ENCODE measurements around the gene SLC10A2.

Gene SLC10A2

DNA sequence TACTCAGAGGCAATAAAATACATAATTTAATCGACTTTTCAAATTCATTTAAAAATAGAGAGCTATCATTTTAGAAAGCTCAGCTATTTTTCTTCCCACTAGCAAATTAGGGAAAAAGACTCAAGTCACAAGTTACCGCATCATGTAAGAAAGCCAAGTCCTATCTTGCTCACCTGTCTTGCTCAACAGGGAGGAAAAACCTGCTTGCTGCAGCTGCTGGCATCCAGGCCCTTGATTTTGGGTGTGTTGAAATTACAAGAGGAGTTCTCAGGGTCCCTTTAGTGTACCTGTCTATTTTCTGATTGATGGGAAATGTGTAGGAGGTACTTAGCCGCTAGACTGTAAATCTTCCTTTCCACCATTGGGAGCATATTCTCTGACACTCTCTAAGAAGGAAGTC is 22.2 kb downstream of the SLC10A2 start:
- no peak for DNase-seq (ENCODE audit: low spot score)

DNA sequence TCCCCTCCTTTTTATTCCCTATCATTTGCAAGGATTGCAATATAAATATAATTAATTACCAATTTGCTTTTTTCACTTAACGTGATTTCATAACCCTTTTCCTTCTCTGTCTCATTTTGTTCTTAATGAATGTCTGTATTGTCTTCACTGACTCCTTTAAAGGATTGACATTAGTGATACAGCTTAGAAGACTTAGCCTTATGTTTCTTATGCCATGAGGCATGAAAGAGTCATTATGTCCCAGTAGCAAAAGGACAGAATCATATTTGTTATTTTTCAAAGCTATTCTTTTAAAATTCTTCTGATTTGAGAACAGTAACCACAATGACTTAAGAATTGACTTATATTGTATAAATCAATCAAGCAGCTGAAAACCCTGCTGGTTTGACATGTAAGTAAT is 26.2 kb downstream of the SLC10A2 start:
- DNase-seq (ENCODE audit: low spot score), result no peak

DNA sequence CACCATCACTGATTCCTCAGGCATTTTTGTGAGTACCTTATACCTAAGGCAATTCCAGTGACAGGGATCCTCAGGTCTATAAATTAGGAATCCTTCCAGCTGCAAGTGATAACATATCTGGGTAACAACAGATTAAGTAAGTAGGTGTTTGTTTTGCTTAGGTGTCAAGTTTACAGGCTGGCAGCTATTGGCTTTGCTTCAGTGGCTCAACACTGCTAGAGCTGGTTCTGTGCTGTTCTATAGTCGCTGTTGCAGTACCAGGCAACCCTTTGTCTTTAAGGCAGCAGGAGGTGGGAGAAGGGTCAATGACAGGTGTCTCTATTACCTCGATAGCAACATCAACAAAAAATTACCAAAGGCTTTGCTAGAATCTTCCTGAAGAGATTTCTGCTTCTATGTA is 27.0 kb downstream of the SLC10A2 start:
- DNase-seq (ENCODE audit: low spot score), result no peak

DNA sequence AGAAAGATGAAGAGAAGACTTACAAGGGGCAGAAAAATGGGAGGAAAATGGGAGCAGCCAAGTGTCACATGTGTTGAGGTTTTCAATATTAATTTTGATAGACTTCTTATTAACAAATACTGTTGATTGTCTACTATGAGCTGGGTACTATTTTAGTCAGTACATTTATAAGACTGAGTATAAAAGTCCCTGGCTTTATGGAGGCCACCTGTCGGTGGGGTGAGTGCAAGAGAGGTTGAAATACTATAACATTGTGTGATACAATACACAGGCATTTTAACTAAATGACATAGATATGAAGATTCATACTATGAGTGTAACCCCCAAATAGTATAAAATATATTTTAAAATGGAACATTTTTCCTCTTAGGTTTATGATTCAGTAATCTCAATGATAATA is 29.9 kb downstream of the SLC10A2 start:
- DNase-seq (ENCODE audit: low spot score), result no peak

DNA sequence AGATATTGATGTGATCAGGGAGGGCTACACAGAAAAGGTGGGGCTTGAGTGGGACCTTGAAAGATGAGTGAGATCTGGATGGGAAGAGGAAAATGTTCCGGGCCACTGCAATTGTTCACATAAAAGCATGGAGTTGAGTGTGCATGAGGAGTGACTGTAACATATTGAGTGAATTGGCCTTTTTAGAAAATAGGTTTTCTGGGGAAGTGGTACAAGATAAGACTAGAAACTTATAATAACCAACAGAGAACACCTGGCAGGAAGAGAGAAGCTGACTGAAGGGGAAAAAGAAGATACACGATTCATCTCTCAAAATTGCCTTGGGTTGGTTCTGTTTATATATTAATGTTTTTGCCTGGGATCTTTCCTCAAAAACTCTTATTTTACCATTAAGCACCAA is 32.2 kb downstream of the SLC10A2 start:
- no peak for DNase-seq (ENCODE audit: low spot score)

DNA sequence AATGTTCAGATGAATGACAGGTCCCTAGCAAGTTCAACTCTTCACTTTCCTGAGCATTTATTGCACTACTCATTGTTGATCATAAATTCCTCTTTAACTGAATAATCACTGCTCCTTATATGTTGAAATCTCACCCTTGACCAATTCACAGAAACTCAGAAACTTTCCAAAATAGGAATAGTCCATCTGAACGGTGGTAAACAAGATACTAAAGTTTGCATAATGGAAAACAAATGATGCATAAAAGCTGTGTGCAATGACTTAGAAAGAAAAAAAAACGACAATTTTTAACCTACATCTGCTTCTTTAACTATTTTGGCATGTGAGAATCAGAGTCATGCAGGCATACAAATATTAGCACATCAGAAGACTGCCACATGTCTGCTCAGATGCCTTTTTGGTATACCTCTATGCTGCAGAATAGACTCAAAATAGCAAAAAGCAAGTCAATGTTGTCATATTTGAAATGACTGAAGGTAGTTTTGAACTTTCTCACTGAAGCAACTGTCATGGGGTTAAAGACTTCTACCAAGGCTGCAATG is 34.8 kb downstream of the SLC10A2 start:
- no peak for DNase-seq (ENCODE audit: low spot score)

DNA sequence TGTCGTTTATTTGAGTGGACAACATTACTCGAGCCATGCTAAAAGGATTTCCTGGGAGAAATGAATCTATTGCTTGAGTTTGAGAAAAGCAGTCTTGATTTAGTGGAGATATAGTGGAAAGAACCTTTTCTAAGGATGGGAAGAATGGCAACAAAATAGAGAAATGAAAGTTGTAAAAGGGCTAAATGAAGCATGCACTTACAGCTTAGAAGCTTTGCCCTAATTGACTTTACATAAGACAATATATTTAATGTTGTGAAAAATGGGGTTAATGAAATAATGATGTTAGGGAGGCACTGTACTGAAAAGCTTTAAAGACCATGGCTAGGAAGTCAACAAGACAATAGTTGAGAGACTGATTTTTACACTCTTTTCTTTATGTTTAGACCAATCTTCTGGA is 35.4 kb downstream of the SLC10A2 start:
- DNase-seq (ENCODE audit: low spot score), result no peak

DNA sequence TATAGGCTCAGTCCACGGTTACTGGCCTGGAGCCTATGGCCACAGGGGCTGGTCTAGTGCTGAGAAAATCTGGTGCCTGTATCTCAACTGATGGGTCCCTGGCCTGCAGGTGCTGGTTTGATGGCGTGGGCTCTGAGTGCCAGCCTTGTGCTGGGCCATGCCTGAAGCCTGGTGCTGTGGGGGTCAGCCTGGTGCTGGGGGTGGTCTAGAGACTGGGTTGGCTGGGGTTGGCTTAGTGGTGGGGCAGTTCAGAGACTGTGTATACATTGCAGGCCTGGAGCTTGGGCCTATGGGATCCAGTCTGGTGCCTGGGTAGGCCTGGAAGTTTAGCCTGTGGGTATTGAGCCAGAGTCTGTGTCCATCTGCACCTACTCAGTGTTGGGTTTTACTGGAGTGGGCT is 36.4 kb downstream of the SLC10A2 start:
- DNase-seq (ENCODE audit: low spot score), result no peak

DNA sequence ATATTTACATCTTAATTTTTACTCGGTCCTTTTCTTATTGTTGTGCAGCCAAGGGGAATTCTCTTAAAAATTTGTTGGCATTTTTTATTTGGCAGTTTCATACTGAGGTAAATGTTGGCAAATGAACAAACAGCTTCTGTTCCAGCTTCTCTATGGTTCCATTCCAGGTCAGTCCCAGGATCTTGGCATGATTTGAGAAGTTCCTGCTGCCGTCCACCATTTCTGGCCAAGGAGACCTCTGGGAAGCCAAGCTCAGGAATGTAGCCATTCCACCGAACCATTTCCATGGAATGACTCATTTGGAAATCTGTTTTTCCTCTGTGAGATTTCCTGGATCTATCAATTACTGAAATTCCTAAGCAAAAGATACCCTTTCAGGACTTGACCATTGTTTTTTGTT is 43.9 kb downstream of the SLC10A2 start:
- no peak for DNase-seq (ENCODE audit: low spot score)

DNA sequence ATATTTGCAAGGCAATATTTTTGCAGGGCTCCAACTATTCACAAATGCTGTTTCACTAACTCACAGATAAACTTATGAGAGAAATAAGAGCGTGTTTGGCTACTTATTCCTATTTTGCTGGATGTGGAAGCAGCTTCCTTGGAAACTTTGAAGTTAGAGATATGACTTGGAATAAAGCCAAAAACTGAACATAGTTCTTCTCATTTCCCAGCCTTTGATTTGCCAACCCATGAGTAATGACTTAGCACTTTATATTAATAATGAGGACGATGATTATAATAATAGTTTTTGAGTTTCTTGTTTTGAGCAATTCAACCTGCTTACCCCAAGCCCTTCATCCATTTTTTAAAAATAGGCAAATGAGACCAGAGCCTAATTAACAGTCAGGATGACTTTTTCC is 47.7 kb downstream of the SLC10A2 start:
- no peak for DNase-seq (ENCODE audit: low spot score)

DNA sequence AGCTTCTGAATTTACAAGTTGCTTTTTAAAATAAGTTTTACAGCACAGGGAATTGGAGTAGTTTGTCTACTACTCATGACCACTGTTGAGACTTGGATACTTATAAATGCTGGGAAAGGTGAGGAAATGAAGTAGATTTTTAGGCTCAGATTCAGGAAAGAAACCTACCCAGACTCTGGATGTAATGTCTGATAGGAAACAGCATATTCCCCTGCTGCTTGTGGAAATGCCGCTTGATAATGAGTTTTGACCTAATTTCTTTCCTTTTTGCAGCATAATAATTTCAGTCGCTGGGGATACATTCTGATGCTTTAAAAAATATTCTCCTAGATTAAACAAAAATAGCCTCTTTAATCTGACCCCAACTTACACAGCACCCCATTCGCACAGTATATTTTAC is 53.6 kb downstream of the SLC10A2 start:
- DNase-seq (ENCODE audit: low spot score), result no peak

DNA sequence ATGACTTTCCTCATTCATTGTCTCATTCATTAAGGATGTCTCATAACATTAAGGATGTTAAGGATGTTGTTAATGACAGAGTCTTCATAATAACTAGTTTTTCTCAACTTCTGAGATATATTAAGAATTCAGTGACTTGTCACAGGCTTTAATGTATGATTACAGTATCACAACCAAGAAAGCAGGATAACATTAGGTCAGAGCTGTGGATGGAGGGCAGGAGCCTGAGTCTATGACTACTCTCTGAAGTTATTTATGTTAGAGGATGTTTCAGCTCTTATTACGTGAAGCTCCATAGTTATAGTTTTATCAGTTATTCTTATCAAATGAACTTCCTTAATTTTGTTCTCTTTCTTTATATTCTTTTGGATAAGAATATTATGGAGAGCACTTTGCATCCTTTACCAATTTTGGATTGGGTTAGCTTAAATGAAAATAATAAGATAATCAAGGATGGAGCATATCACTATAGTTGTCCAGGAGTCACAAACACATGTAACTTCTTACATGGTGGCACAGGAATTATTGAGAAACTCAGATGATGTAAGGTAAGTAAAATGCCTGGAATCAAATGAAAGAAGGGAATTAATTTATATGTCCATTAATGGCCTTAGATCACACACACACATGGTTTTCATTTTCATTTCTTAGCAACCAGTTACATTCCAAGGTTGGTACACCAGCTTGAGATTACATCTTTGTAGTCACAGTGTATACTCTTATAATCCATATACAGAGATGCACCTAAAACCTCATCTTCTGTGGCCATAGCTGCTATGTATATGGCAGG is 57.0 kb downstream of the SLC10A2 start:
- DNase-seq (ENCODE audit: low spot score), result no peak

DNA sequence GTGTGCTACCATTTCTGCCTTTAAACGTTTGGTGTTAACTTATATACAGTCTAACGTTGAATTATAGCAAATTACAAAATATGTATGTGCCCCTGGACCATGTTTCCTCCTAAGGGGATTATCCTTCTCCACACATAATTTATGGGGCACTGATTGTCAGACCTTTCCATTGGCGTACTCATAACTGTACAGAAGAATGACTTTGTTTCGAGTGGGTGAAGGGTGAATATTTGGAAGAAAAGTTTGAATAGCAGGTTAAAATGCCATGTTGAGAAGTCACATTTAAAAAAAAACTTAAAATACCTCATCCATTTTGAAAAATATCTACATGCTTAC is 58.8 kb downstream of the SLC10A2 start:
- no peak for DNase-seq (ENCODE audit: low spot score)

DNA sequence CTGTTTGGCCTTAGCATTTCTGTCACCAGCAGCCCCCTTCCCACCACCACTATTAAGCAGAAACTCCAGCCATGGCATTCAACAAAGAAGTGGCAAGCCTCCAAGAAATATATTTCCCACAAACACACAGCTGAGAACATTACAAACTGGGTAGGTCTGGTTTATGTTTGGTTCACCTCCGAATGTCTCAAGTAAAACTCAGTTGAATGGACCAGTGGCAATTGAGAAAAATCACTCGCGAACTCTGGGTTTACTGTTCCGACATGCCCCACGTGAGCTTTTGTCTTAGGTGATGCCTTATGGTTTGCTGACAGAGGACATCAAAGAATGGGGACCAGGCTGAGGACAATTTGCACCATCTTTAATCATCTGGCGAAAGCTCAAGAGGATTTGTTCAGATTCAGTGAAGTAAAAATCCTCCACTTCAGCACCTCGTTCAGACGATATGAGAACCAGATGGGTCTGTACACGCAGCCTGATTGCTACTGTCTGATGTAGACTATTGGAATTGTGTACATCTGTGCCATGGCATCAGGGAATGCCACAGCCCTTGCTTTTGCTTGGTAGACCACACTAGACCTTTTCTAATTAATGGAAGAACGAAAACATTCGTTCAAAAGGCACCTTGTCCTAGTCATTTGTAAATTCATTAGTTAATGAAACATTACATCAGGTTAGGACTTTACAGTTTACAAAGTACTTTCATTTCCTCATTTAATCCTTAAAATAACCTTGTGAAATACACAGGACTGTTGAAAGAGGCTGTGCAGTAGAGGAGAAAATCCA is 59.4 kb downstream of the SLC10A2 start:
- DNase-seq (ENCODE audit: low spot score), result no peak

DNA sequence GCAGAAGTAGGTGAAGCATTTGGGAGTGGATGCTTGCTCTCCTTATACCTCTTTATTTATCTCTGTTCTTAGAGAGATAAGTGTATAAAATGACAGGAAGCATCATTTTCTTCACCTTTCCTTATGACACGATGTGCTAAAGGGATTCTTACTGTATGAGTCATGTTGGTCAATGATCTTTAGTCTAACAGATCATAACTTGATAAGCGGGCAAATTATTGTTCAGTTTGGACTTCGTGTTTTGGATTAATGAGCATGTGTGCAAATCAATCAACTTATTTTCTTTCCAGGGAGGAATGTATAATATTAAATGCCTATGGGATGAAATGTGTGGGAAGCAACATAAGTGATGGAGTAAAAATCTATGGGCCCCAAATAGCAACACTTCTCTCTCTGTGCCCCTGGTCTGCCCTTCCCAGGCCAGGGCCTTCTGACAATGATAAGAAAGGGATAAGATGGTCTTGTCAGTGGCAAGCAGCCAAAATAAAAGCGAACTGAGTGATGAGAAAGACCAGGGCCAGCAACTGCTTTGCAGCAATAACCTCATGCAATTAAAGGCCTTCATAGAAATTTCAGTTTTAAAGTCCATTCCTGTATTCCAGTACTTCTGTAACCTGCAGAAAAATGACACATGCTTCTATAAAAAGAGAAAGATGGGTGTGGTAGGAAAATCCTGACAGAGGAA is 61.4 kb downstream of the SLC10A2 start:
- DNase-seq (ENCODE audit: low spot score), result no peak

DNA sequence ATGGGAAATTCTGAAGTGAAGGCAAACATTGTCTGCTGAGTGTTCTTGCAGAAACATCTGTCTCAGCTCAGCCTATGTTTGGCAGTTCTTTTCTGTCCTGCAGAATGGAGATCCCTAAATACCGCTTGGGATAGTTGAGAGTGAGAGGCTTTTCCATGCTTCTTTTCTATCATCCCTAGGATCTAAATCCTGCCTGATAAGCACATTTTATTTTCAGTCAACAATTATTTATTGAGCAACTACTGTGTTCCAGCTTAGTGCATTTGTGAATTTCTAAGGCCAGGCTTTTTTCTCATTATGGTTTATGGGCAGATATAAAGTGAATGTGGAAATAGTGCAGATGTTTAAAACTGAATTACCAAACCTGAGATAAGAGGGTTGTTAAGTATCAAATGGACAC is 62.6 kb downstream of the SLC10A2 start:
- no peak for DNase-seq (ENCODE audit: low spot score)

DNA sequence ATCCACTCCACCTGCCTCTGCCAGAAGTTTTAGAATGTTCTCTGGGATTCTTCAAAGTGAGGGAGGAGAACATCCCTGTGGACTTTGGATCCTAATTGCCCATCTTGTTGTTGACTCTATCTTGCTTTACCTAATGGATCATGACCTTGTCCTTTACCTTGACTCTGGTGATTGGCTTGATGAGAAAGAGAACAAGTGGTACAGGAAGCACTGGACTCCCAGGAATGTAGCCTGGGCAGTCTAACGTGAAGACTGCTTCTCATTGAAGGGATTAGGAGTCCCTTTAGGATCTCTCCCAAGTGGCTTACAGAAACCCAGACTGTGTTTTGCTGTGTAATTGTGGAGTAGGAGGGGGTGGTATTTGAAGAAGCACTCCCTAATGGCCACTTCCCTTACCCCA is 63.9 kb downstream of the SLC10A2 start:
- DNase-seq (ENCODE audit: low spot score), result no peak

DNA sequence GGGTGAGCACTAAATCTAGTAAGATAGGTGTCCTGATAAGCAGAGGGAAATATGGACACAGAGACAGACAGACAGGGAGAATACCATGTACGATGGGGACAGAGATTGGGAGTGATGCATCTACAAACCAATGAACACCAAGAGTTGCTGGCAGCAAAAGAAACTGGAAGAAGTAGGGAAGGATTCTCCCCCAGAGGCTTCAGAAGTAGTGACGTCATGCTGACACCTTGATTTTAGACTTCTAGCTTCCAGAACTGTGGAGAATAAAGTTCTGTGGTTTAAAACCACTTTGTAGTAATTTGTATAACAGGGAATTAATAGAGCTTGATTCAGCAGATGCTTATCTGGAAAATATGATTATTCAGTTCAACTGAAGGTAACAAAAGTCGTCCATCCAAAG is 66.1 kb downstream of the SLC10A2 start:
- no peak for DNase-seq (ENCODE audit: low spot score)

DNA sequence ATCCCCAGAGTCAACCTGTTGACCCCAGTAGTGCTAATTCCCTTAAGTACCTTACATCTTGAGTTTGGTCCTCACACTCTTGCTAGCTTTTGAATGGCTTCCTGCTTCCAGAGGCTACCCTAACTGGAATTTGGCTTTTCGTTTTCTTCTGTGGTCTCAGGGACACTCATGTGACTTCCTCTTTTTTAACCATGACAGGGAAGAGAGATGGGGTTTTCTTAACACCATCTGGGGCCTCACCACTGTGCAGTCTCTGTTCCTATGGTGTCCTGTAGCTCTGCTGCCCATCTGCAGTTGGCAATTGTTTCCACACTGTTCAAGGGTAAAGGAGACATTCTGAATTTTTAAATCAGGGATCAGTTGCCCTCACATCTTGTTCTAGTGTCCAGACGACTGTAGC is 66.7 kb downstream of the SLC10A2 start:
- DNase-seq (ENCODE audit: low spot score), result no peak

All from activated CD4-positive, alpha-beta T cell treated with anti-CD3 and anti-CD28 coated beads, Interleukin-2, Interleukin-4, amounts not matched to agents 100 ng/mL and 50 ng/mL, durations not matched to agents 16 hours and 8 hours (primary cell).